ENCODE results near the gene ZNF418.
"Not testable (repeated sequence)": the region's sequence is repeated elsewhere in the genome, so short reads cannot be mapped to it uniquely, and the experiment has no call there.

The ZNF418 gene

GRCh38 chr19:57934820-57935665 is at the start of gene ZNF418:
TSS of gene ZNF418 (minus strand) at chr19:57935402. CDS start at chr19:57933822, 1,580 bp downstream.
- DNase-seq (ENCODE audit: low read depth in 3 of 3), result peak in 1 of 3 donors; percentile 20

- DNase-seq (ENCODE audit: low read depth in 3 of 3), result no peak
These were observed 43.5 kb upstream of the ZNF418 start for GRCh38 chr19:57978586-57979289.

- no peak for DNase-seq (ENCODE audit: low read depth in 3 of 3)
These were observed 39.2 kb upstream of the ZNF418 start, which contains the start of gene C19orf18 for GRCh38 chr19:57974434-57974833. TSS of gene C19orf18 (minus strand) at chr19:57974534. CDS start at chr19:57974432, 102 bp downstream.

DNA sequence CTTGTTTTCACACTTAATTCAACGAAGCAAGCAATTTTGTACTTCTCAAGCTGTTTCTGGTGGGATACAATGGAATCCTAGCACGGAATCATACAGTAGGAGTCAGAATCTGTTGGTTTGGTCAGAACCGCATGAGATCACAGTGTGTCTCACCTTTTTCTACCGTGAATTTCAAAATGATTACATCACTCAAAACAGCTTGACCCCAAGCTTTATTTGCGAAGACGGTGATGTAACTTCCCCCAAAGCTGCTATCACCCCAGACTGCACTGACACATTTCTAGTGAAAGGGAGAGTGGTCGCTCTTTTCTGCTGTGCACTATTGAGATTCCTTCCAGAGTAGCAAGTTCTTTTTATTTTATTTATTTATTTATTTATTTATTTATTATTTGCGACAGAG is 29.6 kb upstream of the ZNF418 start:
- no peak for DNase-seq (ENCODE audit: low read depth in 3 of 3)

DNA sequence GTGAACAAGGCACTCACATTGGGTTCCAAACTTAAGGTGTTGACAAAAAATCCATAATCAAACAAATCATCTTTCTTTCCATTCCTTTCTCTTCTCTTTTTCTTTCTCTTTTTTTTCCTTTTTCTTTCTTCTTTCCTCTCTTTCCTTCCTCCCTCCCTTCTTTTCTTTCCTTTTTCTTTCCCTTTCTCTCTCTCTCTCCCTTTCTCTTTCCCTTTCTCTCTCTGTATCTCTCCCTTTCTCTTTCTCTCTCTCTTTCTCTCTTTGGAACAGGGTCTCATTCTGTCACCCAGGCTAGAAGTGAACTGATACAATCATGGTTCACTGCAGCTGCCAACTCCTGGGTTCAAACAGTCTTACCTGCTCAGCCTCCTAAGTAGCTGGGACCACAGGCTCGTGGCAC is 26.6 kb upstream of the ZNF418 start:
- DNase-seq (ENCODE audit: low read depth in 3 of 3), result no peak

DNA sequence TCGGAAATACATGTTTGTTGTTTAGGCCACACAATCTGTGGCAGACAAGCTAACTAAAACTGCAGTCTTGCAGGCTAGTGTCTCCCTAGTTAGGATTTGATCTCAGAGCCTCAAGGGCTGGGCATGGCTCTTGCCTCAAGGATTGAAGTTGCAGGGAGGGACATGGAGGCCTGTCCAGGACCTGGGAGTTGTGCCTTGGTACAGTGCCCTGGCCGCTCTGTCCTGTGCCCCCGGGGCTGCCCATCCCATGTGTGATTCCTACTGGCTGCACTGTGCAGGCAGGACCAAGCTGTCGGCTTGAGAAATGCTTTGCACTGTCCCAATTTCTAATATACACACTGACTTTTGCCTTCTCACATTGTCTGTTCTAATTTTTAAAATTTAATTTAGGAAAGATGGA is 19.8 kb upstream of the ZNF418 start:
- DNase-seq (ENCODE audit: low read depth in 3 of 3), result no peak

- no peak for DNase-seq (ENCODE audit: low read depth in 3 of 3)
These were observed 14.5 kb upstream of the ZNF418 start for GRCh38 chr19:57949702-57950101.

DNA sequence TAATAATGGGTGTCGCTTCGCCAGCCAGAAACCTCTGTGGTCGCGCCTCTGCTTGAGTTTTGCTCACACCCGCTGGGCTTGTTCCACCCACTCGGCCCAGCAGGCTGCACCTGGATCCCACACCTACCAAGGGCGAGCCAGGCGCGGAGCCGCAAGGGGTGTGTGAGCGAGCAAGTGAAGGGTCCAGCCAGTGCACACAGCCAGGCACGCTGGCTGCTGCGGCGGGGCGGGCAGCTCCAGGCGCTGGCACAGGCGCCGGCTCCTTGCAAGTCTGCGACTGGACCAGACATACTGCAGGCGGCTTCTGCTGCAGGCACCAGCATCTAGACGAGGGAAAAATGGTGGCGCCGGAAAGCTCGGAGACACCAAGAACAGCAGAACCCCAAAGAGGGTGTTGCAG is 14.1 kb upstream of the ZNF418 start:
- no peak for DNase-seq (ENCODE audit: low read depth in 3 of 3)

DNA sequence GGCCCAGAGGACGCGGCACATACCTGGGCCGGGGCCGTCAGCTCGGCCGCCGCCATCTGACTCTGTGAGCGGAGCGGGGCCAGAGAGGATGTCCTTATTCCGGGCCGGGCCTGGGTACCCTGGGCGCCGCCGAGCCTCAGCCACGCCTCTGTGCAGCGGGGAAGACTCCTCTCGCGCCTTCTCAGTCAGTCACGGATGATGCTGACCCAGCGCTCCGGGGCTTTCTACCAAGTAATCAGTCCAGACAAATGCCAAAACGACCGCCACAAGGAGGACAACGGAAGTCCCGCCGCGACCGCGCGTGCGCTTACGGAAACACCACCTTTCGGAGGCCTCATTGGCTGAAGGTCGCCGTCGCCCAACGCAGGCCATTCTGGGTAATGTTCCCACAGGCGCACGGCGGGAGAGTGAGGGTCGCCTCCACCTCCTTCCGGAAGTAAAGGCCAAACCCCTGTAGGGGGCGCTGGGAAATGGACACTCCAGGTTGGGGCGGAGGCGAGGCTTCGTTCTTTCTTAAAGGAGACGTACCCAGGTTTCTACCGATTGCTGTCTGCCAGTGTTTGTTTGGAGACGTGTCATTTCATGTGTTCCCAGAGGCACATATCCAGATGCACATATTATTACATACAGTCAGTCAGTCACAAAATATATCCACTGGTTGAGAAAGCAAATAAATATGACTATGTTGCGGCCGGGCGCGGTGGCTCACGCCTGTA is 12.4 kb upstream of the ZNF418 start, which contains the start of gene ZNF256:
Gene ZNF256, minus strand, starts transcription at position 288 of the 716 bp plus-strand sequence. Its CDS starts 232 bp downstream, at position 56.
- DNase-seq (ENCODE audit: low read depth in 3 of 3), result peak; percentile 84 to 89 (median 88)

- no peak for DNase-seq (ENCODE audit: low read depth in 3 of 3)
These were observed 11.9 kb upstream of the ZNF418 start for GRCh38 chr19:57947088-57947418.

- no peak for DNase-seq (ENCODE audit: low read depth in 3 of 3)
These were observed 11.1 kb upstream of the ZNF418 start for GRCh38 chr19:57946316-57946715.

DNA sequence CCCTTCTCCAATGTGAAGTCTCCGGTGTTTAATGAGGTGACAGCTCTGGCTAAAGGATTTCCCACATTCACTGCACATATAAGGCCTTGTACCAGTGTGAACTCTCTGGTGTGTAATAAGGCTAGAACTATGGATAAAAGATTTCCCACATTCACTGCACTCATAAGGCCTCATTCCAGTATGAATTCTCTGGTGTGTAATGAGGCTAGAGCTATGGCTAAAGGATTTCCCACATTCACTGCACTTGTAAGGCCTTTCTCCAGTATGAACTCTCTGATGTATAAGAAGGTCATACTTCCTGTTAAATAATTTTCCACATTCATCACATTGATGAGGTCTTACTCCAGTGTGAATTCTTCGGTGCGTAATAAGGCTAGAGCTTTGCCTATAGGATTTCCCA is 6.4 kb upstream of the ZNF418 start:
- no peak for DNase-seq (ENCODE audit: low read depth in 3 of 3)

DNA sequence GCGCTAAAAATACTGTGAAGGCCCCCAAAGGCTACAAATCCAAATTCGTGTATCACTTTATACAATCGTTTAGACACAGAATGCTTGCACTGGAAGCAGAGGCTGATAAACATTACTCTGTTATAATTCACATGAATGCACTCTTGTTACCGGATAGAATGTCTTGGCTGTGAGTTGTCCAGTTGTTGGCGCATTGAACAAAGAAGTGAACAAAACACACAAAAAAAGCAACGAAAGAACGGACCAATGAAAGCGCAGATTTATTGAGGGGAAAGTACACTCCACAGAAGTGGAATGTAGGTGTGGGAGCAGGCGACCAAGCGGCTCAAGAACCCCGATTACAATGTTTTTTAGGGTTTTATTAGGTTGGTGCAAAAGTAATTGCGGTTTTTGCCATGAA is 529 bp upstream of the ZNF418 start:
- no peak for DNase-seq (ENCODE audit: low read depth in 3 of 3)

DNA sequence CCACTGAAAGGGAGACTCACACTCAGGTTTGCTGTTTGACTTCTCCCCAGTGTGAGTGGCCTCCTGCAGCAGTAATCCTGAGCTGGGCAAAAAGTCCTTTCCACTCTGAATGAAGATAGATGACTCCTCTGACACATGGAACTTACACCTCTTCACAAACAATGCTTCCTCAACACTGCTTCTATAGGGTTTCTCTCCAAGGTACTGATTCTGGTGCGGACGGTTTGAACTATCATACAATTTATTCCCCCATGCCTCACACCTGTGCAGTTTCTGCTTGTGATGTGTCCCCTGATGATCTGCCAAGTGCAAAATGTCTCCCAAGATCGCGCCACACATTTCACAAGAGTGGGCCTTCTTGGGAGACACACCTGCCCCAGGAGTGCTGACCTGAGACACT is 7.6 kb downstream of the ZNF418 start:
- DNase-seq (ENCODE audit: low read depth in 3 of 3), result no peak

- DNase-seq (ENCODE audit: low read depth in 3 of 3), result peak; percentile 61 to 75 (median 69)
These were observed 18.8 kb downstream of the ZNF418 start, which contains the start of gene ZNF417 for GRCh38 chr19:57916168-57916995. TSS of gene ZNF417 (minus strand) at chr19:57916592. CDS start at chr19:57916411, 181 bp downstream.

DNA sequence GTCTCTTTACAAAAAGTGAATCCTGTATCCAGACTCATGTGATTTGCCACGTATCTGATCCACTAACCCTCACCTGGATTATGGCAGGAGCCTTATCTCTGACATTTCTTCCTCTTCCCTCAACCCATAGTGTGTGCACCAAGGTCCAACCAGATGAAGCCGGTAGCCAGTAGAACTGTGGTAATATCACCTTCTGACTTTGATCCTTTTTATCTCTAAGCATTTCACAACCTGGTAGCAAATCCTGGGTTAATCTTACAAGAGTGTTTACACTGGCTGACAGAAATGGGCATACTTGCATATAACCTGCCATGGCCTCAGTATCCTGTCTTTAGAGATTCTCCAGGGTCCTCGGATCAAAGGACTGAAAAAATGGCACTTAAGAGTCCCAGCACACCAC is 20.7 kb downstream of the ZNF418 start:
- no peak for DNase-seq (ENCODE audit: low read depth in 3 of 3)

DNA sequence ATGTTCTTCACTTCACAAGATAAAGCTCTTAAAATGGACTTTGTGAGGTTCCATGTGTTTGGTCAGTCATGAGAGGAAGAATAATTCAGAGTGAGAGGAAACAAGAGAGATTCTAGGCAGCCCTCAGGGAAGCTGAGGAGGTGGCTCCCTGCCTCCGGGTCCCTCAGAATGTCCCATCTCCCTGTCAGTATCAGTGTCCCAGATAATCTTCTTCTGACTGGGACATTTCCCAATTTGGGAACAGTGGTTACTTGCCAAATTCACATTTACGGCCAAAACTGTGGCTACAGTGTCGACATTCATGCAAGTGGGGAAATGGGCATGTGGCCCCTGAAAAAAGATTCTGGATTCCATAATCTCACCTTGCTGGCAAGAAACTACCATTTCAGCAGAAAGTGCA is 27.8 kb downstream of the ZNF418 start:
- no peak for DNase-seq (ENCODE audit: low read depth in 3 of 3)

DNA sequence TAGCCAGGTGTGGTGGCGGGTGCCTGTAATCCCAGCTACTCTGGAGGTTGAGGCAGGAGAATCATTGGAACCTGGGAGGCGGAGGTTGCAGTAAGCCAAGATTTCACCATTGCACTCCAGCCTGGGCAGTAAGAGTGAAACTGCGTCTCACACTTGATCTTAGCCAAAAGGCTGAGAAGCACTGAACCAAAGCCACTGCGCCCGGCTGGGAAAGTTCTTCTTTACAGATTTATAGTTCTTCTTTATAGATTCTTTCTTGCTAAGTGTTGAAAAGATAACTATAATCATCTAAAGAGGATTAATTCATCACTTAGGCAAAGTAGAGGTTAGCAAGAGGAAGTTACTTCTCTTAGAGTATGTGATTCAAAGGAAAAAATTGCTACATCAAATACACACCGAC is 29.9 kb downstream of the ZNF418 start:
- DNase-seq (ENCODE audit: low read depth in 3 of 3), result no peak

- DNase-seq (ENCODE audit: low read depth in 3 of 3), result no peak
These were observed 31.5 kb downstream of the ZNF418 start for GRCh38 chr19:57903618-57904184.

DNA sequence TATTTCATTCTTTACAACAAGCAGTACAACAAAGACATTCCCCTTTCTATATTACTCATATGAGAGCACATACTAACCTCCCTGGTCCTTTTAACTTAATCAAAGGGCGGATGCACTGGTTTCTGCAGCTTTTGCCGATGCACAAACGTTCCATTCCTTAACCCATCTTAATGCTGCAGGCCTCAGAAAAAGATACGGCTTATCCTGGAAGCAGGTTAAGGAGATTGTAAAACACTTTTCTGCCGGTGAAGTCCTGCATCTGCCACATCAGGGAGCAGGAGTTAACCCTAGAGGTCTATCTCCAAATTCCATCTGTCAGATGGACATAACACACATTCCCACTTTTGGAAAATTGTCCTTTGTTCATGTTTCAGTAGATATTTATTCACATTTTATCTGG is 34.9 kb downstream of the ZNF418 start:
- no peak for DNase-seq (ENCODE audit: low read depth in 3 of 3)

DNA sequence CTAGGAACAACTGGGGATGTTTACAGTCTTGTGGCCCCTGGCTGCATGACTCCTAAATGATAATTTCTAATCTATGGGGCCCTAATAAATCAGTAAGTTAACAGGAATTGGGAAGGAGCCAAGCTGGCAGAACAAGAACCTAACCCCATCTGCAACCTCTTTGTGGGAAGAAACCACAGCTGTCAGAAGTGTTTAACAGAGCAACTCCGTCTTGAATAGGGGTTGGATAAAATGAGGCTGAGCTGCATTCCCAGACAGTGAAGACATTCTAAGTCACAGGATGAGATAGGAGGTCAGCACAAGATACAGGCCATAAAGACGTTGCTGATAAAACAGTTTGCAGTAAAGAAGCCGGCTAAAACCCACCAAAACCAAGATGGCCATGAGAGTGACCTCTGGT is 44.5 kb downstream of the ZNF418 start:
- DNase-seq (ENCODE audit: low read depth in 3 of 3), result not testable (repeated sequence)

All from stimulated activated CD4-positive, alpha-beta T cell treated with anti-CD3 and anti-CD28 coated beads, TNF-alpha, amount 100 ng/mL, for 48 hours (primary cell).